GM21526 (cell line): Measurements from ENCODE around the gene SAMD10.

Source experiments
- ATAC-seq: cut with Tn5 transposase; IDR thresholded peaks from one replicate; pipeline ENCODE4 v1.9.1; 2021; ENCODE audit warnings: moderate library complexity; ENCODE audit not compliant: unreplicated experiment, low FRiP score

Gene SAMD10

GRCh38 chr20:63957690-63958441 lies 21.6 kb downstream of the SAMD10 start:
- ATAC-seq: no peak

DNA sequence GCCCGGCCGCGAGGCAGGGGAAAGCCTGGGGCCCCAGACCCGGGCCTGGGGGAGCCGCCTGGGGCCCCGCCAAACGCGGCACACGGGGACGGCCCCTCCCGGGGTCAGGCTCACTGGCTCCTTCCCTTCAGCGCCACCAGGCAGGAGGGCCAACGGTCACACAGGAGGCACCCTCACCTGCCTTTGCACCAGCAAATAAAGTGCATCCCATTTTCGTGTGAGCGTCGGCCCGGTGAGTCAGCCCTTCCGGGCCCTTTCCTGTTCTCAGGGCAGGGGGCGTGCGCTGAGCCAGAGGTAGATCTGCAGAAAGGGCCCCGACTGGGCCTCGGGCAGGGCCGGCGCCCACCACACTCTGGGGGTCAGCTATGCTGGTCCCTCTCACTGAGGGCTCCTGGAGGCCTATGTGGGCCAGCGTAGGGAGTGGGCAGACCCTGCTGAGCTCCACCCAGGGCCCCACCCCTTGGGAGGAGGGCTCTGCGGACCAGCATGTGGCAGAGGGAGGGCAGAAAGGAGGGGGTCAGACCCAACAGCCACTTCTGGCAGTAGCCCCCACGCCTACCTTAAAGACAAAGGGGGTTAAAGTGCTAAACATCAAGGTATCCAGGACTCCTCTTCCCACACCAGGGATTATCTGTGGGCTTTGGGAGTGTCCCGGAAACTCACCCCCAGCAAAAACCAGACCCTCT lies 22.3 kb downstream of the SAMD10 start:
- ATAC-seq: no peak

- no peak for ATAC-seq
These were observed 22.8 kb downstream of the SAMD10 start for GRCh38 chr20:63956664-63957003.

DNA sequence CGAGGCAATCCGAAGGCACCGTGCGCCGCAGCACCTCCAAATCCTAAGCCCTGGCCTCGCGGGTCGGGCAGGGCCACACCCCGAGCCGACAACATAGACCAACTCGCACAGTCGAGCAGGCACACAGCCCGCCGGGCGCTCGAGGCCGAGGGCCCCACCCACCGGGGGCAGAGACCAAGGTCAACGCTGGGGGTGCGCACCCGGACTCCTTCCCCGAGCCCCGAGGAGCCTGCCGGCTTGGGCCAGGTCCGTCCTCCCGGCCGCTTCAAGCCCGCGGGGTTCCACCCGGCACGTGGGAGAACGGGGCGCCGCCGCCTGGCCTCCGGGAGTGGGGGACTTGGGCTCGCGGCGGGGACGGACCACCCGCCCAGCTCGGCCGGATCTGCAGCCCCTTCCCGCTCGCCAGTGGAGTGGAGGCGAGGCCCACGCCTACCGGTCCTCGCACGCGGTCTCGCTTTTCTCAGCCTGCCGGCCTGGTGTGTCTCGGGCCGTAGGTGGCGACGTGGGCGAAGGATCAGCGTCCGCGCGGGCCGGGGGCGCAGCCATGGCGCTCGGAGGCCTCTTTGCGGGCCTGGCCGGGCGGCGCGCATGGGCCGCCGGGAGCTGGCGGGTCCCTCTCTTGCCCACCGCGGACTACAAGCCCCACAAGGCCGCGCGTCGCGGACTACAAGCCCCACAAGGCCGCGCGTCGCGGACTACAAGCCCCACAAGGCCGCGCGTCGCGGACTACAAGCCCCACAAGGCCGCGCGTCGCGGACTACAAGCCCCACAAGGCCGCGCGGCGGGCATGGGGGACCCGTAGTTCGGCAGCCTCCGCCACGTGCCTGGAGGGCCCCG lies 23.4 kb downstream of the SAMD10 start, which contains the start of gene UCKL1:
Gene UCKL1, minus strand, starts transcription at position 590 of the 837 bp plus-strand sequence. Its CDS starts 44 bp downstream, at position 546.
- peak; percentile 51 for ATAC-seq

GRCh38 chr20:63955281-63955826 lies 24.1 kb downstream of the SAMD10 start:
- peak; percentile 10 for ATAC-seq

DNA sequence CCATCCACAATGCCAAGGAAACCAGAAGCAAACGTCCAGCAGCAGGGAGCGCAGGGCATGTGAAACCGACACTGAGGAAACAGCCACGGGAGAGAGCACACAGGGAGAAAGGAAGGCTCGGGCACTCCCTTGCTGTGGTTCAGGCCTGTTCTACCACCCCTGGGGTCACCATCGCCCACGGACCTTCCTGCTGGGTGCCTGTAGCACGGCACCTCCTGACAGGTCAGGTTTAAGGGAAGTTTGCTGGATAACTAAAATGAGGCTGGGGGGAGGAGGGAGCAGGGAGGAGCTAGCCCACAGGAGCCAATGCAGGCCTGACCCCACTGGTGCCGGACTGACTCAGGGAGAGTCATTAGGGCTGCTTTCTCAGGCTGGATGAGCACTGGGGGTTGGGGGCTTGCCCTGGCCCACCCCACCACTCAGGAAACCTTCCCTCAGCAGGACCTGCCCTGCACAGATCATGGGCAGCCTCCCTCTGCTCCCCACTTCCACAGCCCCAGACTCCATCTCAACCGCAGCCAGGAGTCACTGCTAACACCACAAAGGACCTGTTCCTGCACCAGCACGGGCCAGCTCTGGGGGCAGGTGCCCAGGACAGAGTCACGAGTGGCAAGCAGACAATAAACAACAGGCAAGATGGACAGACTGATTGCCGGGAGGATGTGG lies 25.5 kb downstream of the SAMD10 start:
- ATAC-seq: no peak

DNA sequence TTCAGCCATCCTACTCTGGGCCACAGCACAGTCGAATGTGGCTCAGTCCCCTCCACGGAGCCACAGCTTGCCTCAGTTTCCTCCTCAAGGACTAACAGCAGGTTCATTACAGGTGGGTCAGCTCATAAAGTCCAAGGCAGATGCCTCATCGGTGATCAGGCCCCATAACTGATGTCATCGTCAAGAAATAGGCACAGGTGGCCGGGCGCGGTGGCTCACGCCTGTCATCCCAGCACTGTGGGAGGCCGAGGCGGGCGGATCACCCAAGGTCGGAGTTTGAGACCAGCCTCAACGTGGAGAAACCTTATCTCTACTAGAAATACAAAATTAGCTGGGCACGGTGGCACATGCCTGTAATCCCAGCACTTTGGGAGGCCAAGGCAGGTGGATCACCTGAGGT lies 26.7 kb downstream of the SAMD10 start:
- ATAC-seq: no peak

DNA sequence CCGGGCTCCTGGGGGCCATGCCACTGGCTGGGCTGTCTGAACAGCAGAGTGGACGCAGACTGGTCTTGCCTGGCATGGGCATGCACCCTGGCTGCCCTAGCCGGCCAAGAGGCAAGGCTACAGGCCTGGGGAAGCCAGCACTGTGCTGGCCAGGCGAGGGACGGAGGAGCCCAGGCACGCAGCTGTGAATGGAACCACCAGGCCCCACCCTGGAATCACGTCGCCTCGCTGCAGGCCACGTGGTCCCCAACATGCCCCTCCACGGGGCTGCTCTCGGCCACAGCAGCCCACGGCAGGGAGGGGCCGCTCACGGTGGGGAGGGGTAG lies 27.3 kb downstream of the SAMD10 start:
- no peak for ATAC-seq

DNA sequence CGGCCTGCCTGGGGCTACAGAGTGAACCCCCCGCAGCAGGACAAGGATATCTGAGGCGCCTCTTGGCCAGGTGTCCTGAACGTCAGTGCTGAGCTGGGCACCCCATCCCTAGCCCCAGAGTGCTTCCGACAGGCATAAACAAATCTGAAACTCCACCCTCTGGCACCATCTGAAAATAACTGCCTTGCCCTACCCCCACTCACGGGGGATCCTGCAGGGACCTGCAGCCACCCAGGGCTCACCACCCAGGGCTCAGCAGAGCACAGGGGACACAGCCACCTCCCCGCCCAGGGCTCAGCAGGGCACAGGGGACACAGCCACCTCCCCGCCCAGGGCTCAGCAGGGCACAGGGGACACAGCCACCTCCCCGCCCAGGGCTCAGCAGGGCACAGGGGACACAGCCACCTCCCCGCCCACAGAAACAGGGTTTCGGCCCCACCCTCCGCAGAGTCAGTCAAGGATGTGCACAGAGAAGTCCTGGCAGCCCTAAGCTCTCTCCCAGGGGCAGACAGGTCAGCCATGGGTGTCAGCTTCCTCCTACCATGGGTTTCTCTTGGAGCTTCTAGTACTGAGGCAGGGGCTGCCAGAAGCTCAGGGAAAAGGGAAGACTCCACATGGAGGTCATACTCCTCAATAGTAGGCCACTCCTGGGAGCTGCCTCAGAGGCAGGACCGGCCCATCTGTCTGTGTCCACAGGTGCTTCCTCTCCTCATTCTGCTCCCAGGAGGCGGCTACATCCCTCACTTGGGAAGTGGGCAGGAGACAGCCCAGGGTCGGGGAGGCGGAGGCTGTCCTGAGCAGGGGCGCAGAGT lies 27.8 kb downstream of the SAMD10 start:
- ATAC-seq: no peak

DNA sequence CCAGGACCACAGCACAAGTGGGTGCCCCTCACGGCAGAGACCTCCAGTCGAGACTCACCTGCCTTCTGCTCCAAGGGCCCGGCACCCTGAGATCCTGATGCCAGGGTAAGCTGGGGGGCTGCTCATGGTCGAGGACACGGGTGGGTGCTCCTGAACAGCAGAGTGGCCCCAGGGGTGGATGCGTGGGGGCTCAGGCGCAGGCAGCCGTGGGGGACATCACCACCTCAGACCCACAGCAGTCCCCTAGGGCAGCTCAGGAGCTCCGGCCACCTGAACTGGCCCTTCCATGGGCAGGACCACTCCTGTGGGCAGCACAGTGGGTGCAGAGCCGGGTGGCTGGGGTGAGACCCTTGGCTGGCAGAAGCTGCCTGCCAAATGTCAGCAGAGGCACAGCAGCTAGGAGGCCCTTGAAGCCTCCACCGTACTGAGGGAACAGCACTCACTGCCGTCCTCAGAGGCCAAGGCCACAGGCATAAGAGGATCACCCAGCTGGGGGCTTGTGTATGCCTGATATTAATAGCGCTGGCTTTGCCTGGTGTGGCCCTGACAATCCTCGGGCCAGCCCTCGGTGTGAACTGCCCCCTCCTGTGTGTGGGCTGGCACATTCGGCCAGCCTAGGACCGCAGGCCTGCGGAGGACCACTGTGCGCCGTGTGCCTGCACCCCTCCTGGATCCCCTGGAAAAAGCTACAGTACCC lies 28.6 kb downstream of the SAMD10 start:
- no peak for ATAC-seq

DNA sequence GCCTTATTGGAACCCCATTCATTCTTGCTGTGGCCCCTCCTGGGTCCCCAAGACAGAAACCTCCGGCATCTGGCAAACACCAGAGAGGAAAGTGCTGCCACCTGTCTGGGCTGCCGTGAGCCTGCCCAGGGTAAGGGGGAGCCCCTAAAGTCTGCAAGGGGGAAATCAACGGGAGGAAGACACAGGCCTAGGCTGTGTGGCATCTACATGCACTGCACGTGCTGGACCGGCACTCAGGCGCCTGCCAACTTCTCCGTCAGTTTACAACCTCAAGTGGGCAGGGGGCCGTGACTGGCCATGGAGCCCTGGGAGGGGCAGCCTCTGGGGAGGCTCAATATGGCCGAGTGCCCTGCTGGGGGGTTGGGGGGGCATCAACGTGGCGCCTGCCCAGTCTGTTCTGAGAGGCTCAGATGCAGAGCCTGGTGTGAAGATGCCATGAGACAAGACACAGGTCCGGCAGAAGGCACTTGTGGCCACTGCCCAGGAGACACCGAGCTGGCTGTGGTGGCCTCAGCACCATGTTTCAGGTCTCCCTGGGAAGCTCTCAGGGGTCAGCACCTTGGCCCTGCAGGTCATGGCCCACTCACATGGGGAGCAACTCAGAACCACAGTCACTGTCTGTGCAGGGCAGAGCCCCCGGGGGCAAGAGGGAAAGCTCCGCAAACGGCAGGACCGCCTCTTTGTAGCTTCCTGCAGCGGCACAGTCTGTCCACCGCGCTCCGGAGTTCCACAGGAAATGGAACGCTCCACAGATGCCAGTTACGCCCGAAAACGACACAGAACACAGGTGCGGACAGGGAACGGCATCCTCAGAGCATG lies 31.6 kb downstream of the SAMD10 start:
- ATAC-seq: no peak

DNA sequence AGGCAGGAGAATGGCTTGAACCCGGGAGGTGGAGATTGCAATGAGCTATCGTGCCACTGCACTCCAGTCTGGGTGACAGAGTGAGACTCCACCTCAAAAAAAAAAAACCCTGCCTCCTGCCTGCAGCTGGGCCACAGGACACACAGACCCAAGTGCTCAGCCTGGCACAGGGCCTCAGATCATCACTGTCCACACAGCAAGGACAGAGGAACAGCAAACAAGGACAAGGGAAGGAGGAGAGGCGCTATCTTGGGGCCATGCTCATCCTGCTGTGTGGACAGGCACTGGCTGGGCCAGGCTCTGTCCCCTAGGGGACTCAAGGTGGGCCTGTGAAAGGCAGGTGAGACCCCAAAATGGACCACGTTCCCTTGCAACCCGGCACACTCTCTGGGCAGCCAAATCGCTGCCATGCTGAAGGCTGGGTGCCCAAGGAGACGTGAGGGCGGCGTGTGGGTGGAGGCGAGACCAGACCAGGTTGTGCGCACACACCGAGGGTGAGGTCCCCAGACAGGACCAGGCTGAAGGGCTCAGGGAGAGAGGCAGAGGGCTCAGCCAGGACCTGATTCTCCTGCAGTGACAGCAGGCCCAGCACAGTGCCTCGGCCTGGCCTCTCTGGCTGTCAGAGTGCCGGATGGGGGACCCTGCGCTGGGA lies 32.3 kb downstream of the SAMD10 start:
- no peak for ATAC-seq

DNA sequence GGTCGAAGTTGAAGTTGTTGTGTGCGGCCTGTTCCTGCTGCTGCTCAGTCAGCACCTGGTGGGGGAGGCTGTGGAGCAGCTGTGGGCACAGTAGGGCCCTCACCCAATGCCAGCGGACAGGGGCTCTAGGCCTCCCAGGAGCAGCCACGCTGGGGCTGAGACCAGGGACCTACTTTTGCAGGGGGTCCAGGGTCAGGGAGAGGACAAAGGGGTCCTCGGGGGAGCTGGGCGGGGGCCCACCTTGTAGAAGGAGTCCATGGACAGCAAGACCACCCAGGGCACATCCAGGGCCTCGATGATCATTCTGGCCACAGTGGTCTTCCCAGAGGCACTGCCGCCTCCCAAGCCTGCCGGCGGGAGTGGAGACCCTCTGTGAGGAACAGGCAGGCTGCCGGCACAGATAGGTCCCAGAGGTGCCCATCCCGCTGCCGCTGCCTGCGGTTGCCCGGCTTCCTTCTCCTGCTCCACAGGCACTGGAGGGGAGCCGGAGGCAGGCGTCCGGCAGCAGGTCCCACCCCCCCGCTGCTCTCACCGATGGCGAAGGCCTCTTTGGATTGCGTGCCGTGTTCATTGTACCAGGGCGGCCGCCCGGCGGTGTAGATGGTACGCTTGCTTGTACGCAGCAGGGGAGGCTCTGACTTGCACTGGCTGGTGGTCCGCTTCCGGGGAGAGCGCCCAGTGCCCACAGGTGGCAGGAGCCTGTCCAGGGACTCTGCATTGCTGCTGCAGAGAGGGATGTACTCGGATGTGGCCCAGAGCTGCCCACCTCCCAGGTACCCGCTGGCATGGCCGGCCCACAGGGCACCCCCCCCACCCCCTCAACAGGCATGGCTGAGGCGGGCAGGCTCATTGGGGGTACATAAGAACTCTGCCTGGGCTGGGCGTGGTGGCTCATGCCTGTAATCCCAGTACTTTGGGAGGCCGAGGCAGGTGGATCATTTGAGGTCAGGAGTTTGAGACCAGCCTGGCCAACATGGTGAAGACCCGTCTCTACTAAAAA lies 33.2 kb downstream of the SAMD10 start:
- ATAC-seq: no peak

DNA sequence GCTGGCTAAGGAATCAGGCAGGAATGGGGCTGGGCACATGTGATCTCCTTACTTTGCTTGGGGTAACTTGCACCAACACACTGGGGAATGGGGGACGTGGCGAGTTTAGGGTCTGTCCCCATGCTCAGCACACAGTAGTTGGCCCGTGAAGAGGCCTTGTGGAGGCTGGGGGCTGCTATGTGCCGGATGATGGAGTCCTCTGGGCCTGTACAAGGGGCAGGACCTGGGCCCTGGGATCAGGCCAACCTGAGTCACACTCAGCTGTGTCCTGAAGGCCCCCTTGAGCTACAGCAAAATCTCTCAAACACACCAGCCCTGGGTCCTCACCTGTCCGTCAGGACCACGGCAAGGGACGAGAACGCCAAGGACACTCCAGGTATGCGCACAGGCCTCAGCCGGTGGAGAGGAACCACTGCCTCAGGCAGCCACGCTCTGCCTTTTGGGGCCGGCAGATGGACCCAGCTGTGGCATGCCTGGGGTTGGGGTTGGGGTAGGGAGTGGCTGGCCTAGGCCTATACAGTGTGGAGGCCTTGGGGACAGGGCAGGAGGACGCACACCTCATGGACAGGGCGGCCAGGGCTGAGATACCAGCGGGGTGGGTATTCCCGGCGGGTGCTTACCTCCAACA lies 34.3 kb downstream of the SAMD10 start:
- ATAC-seq: no peak

DNA sequence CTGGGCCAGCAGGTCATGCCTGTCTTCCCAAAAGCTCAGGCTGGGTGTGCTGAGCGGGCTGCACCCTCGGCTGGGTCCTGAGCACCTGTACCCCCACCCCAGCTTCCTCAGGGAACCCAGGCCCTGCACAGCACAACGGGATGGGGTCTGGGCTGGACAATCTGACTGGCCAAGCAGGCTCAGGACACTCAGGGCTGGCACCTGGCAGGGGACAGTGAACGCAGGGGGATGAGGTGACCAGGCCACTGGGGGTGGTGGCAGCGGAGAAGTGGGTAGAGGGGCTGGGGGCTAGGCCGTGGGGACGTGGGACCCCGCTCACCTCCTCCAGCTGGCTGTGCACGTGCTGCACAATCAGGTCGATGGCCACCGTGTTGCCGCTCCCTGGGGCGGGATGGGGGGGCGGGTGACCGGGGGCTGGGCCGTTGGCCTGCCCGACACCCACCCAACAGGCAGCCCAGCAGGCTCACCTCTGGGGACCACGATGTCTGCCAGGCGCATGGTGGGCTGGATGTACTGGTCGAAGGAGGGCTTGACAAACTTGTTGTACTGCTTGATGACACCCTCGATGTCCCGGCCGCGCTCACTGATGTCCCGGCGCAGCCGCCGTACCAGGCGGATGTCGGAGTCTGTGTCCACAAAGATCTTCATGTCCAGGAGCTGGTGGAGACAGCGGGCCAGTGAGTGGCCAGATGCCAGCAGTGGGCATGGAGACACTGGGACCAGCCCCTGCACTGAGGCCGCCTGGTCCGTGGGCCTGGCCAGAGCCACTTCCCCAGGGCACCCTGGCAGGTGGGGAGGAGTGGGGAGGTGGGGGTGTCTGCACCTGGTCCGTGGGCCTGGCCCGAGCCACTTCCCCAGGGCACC lies 35.1 kb downstream of the SAMD10 start:
- ATAC-seq: no peak

- ATAC-seq: no peak
These were observed 35.7 kb downstream of the SAMD10 start for GRCh38 chr20:63943808-63944077.
